ENCODE measurements around the gene PTH1R.

The PTH1R gene

GRCh38 chr3:46864061-46864881 lies 13.2 kb upstream of the PTH1R start:
- no peak overlapping the region for H3K4me3 ChIP-seq (replicated peaks; ENCODE audit: insufficient read depth, low read length)
- H3K27me3 ChIP-seq (ENCODE audit: insufficient read depth, poor library complexity, severe bottlenecking): no peaks in the 10 kb centered on the region
- TF ChIP-seq CTCF (IDR thresholded peaks at IDR 0.05; ENCODE audit: insufficient read depth, low read length) (no peak), REST (IDR thresholded peaks at IDR 0.05; ENCODE audit: insufficient replicate concordance, low read depth) (no peak), GABPA (IDR thresholded peaks at IDR 0.05; ENCODE audit: low read depth) (no peak), SPI1 (IDR thresholded peaks at IDR 0.05; ENCODE audit: borderline replicate concordance, low read depth) (no peak), POLR2AphosphoS5 (IDR thresholded peaks at IDR 0.05; ENCODE audit: low read depth) (no peak)
- no peak for DNase-seq (ENCODE audit: low read depth in 1 of 2, low spot score in 1 of 2)
- no peak overlapping the region for H3K27ac ChIP-seq (replicated peaks)

- no peak overlapping the region for H3K27ac ChIP-seq (replicated peaks)
- no peaks in the 10 kb centered on the region for H3K27me3 ChIP-seq (ENCODE audit: insufficient read depth, poor library complexity, severe bottlenecking)
- TF ChIP-seq SPI1 (IDR thresholded peaks at IDR 0.05; ENCODE audit: borderline replicate concordance, low read depth) (no peak), CTCF (IDR thresholded peaks at IDR 0.05; ENCODE audit: insufficient read depth, low read length) (no peak), REST (IDR thresholded peaks at IDR 0.05; ENCODE audit: insufficient replicate concordance, low read depth) (no peak), POLR2AphosphoS5 (IDR thresholded peaks at IDR 0.05; ENCODE audit: low read depth) (no peak), GABPA (IDR thresholded peaks at IDR 0.05; ENCODE audit: low read depth) (no peak)
- peak; percentile 50 to 51 for DNase-seq (ENCODE audit: low read depth in 1 of 2, low spot score in 1 of 2)
- H3K4me3 ChIP-seq (replicated peaks; ENCODE audit: insufficient read depth, low read length): no peak overlapping the region
These were observed 12.5 kb upstream of the PTH1R start for GRCh38 chr3:46865031-46865507.

- Histone ChIP-seq H3K27me3 (ENCODE audit: insufficient read depth, poor library complexity, severe bottlenecking) (no peaks in the 10 kb centered on the region), H3K27ac (replicated peaks) (no peak overlapping the region), H3K4me3 (replicated peaks; ENCODE audit: insufficient read depth, low read length) (no peak overlapping the region)
- TF ChIP-seq SPI1 (IDR thresholded peaks at IDR 0.05; ENCODE audit: borderline replicate concordance, low read depth): no peak
- no peak for DNase-seq (ENCODE audit: low read depth in 1 of 2, low spot score in 1 of 2)
These were observed 12.0 kb upstream of the PTH1R start for GRCh38 chr3:46865546-46865945.

GRCh38 chr3:46866032-46866595 lies 11.4 kb upstream of the PTH1R start:
- no peak overlapping the region for H3K4me3 ChIP-seq (replicated peaks; ENCODE audit: insufficient read depth, low read length)
- H3K27me3 ChIP-seq (ENCODE audit: insufficient read depth, poor library complexity, severe bottlenecking): no peaks in the 10 kb centered on the region
- DNase-seq (ENCODE audit: low read depth in 1 of 2, low spot score in 1 of 2): no peak
- no peak for TF ChIP-seq SPI1 (IDR thresholded peaks at IDR 0.05; ENCODE audit: borderline replicate concordance, low read depth)
- TF ChIP-seq REST (IDR thresholded peaks at IDR 0.05; ENCODE audit: insufficient replicate concordance, low read depth): no peak
- no peak for TF ChIP-seq GABPA (IDR thresholded peaks at IDR 0.05; ENCODE audit: low read depth)
- TF ChIP-seq POLR2AphosphoS5 (IDR thresholded peaks at IDR 0.05; ENCODE audit: low read depth): no peak
- TF ChIP-seq CTCF (IDR thresholded peaks at IDR 0.05; ENCODE audit: insufficient read depth, low read length): no peak
- H3K27ac ChIP-seq (replicated peaks): no peak overlapping the region
